AG04450 (cell line): Measurements from ENCODE around the gene KCNQ1OT1. TPM values are rescaled to one million over a fixed set of nuclear protein-coding genes. Genes with fewer than 3 reads are reported as not detected.

ENCODE experiments used
- CTCF ChIA-PET: fragments of 300-600, 350-600 bp; formaldehyde crosslinking; extraction: SDS; loops from one replicate; lab custom pipeline; 2022; ENCODE audit warnings: antibody characterized with exemption, inconsistent platforms; lab: Charles Lee
- POLR2A ChIA-PET: fragments of 350-600 bp; formaldehyde crosslinking; extraction: SDS; loops from one replicate; lab custom pipeline; 2021; ENCODE audit warnings: antibody characterized with exemption, inconsistent platforms; lab: Yijun Ruan, JAX
- DNase-seq: peaks from one replicate; pipeline ENCODE4 v3.0.0-alpha.2; 2011; ENCODE audit warnings: low read depth, low spot score
- H3K27ac ChIP-seq: one replicate; pipeline ENCODE4 v1.5.1; 2012; ENCODE audit warnings: low read depth, low read length, control low read depth
- H3K27me3 ChIP-seq: one replicate; pipeline ENCODE4 v1.6.0; 2012; ENCODE audit warnings: low read length; ENCODE audit not compliant: control insufficient read depth, insufficient read depth
- H3K4me3 ChIP-seq: 2 replicates; pipeline ENCODE4 v1.5.1; 2011; ENCODE audit warnings: mild to moderate bottlenecking, low read depth, low read length, control low read depth
- H3K9me3 ChIP-seq: 2 replicates; pipeline ENCODE4 v1.5.1; 2012; ENCODE audit warnings: low read length; ENCODE audit not compliant: control insufficient read depth, insufficient read depth
- polyA plus RNA-seq: library from polyadenylated mRNA; depleted of rRNA; stranded (reverse); fragments of >200 nt; gene quantifications from 2 replicates; pipeline ENCODE4 v1.2.3, GENCODE V29; 2011
- TF ChIP-seq, protein P1 (sequence below): IDR thresholded peaks from 2 replicates; pipeline ENCODE4 v1.5.1; 2011; ENCODE audit warnings: low read depth, low read length, control low read depth, inconsistent platforms

Gene KCNQ1OT1
- polyA plus RNA-seq, 1 experiment = 0.33 TPM

DNA sequence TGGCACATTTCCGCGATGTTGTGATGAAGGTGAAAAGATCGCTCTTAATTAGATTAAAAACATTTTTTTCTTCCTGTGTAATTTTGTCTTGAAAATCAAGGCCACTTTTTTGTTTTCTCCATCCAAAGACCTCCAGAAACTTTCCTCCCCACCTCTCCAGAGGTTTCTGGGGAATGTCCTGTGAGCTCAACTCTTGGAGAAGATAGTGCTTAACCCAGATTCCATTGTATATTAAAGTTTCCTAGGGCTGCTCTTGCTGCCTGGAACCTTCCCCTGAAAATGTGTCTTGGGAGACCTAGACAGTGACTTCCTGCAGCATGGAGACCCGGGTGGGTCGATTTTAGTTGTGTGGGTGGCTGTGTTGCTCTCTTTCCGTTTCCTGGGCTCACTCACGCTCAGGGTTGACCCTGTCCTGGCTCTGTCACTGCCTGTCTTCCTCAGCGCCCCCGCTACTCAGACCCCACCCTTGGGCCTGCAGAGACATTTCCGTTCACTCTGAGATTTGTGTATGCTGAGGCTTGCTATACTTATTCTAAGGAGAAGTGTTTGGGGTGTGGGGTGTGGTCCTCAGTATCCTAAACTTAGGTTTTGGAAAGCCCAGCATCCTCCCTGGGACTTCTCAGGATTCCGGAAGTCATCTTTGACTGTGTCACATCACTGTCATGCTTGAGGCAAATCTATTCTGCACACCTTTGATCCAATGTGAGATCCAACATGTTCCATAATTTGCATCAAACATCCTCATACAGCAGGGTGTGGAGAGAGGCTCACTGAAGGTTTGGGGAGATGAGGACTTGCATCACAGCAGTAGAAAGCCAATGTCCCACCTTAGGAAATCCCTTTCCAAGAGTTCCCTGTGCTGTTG is 47.2 kb downstream of the KCNQ1OT1 start:
- no peak overlapping the region for H3K27ac ChIP-seq
- H3K4me3 ChIP-seq = no peak overlapping the region
- ChIA-PET POLR2A (no interaction called here), CTCF (interaction anchor here (1.4 kb wide), 1 partner anchor 235 kb away, joined by 3 read pairs; no protein-coding TSS in a partner anchor)
- H3K27me3 ChIP-seq = peaks cover 4% of the 10 kb centered on the region
- TF ChIP-seq, protein P1, sequence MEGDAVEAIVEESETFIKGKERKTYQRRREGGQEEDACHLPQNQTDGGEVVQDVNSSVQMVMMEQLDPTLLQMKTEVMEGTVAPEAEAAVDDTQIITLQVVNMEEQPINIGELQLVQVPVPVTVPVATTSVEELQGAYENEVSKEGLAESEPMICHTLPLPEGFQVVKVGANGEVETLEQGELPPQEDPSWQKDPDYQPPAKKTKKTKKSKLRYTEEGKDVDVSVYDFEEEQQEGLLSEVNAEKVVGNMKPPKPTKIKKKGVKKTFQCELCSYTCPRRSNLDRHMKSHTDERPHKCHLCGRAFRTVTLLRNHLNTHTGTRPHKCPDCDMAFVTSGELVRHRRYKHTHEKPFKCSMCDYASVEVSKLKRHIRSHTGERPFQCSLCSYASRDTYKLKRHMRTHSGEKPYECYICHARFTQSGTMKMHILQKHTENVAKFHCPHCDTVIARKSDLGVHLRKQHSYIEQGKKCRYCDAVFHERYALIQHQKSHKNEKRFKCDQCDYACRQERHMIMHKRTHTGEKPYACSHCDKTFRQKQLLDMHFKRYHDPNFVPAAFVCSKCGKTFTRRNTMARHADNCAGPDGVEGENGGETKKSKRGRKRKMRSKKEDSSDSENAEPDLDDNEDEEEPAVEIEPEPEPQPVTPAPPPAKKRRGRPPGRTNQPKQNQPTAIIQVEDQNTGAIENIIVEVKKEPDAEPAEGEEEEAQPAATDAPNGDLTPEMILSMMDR = no peak
- H3K9me3 ChIP-seq = peaks cover 54% of the 10 kb centered on the region
- DNase-seq = no peak

DNA sequence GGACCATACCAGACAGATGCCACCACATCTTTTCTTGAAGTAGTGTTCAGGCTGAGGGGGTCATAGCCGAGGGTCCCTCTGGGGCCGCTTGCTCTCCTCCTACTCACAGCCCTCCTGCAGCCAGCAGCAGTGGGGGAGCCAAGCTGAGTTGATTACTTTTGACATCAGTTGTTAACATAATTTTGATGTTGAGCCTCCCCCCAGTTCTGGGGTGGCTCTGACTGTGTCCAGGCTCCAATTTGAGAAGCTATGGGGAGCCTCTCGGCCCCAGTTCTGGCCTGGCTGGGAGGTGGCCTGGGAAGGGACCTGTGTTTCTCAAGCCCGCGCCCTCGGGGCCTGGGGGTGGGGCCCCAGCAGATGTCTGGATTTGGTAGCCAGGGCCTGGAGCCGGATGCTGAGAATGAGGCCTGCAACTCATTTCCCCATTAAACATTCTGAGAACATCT is 47.9 kb downstream of the KCNQ1OT1 start:
- TF ChIP-seq, protein P1 = no peak
- DNase-seq = no peak
- peaks cover 4% of the 10 kb centered on the region for H3K27me3 ChIP-seq
- peaks cover 53% of the 10 kb centered on the region for H3K9me3 ChIP-seq
- no peak overlapping the region for H3K4me3 ChIP-seq
- ChIA-PET CTCF (no interaction called here), POLR2A (no interaction called here)
- H3K27ac ChIP-seq = no peak overlapping the region

DNA sequence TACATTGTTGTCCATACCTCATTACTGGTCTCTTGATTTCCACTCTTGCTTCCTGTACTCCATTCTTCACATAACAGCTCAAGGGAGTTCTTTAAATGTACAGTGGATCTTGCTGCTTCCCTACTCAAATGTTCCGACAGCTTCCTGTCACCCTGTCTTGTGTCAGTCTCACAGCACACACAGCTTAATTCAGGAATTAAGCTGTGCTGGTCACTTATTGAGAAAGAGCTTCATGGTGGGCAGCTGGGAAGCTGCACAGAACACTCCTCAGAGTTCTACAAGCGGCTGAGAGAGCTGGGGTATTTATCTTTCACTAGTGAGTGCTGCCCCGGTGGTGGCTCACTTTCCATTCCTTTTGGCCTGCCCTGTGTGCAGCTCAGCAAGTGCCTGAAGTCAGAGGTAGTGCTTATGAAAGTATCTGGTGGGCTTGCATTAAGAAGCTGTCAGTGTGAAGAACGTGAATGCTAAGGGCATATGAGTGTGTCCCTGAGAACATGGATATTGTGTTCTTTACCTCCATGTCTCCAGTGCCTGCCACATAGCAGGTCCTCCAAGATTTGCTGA is 48.7 kb downstream of the KCNQ1OT1 start:
- TF ChIP-seq, protein P1 = no peak
- H3K27me3 ChIP-seq = peaks cover 4% of the 10 kb centered on the region
- H3K4me3 ChIP-seq = no peak overlapping the region
- ChIA-PET CTCF (no interaction called here), POLR2A (no interaction called here)
- peaks cover 57% of the 10 kb centered on the region for H3K9me3 ChIP-seq
- no peak for DNase-seq
- H3K27ac ChIP-seq = no peak overlapping the region

DNA sequence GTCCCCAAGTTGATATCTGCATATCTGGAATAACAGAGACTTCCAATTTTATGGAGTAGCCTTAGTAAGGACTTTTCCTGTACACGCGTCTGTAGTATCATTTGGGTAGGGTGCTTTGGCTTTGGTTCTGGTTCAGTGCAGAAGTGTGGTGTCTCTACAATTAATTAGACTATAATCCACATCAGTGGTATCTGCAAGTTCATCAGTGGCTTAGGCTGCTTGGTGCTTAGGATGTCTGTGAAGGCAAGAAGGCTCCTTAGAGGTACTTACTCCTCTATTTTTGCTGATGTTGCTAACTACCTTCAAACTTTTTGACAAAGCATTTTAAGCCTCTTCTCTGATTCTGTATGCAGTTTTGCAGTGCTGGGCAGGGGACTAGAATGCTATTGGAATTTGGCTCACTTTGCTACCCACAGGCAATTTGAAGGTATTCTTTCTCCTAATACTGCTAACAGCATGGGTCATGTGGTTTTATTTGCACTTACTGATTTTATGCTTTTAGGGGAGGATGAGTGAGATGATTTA is 49.4 kb downstream of the KCNQ1OT1 start:
- H3K27me3 ChIP-seq = peaks cover 4% of the 10 kb centered on the region
- ChIA-PET POLR2A (no interaction called here), CTCF (no interaction called here)
- no peak overlapping the region for H3K4me3 ChIP-seq
- no peak for DNase-seq
- TF ChIP-seq, protein P1 = no peak
- peaks cover 60% of the 10 kb centered on the region for H3K9me3 ChIP-seq
- H3K27ac ChIP-seq = no peak overlapping the region

DNA sequence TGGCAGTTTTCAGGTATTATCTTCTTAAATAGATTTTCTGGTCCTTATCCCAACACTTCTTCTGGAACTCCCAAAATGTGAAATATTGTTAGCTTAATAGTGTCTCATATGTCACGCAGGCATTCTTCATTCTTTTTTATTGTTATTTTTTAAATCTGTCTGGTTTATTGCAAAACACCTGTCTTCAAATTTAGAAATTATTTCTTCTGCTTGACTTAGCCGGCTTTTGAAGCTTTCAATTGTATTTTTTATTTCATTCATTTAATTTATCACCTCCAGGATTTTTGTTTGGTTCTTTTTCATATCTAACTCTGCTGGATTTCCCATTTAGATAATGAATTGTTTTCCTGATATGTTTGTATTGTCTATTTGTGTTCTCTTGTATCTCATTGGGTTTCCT is 49.9 kb downstream of the KCNQ1OT1 start:
- DNase-seq = no peak
- CTCF ChIA-PET = no interaction called here
- Histone ChIP-seq H3K27ac (no peak overlapping the region), H3K9me3 (peaks cover 60% of the 10 kb centered on the region), H3K27me3 (peaks cover 4% of the 10 kb centered on the region), H3K4me3 (no peak overlapping the region)
- TF ChIP-seq, protein P1 = no peak
- POLR2A ChIA-PET = no interaction called here
